Measurements from ENCODE around the gene RIMS4. TPM values are rescaled to one million over a fixed set of nuclear protein-coding genes. Genes with fewer than 3 reads are reported as not detected.

The RIMS4 gene
- total and polyA plus RNA-seq, 2 of the 8 experiments (the other 6 are each of a cell fraction or from before 2014, with no cell fraction given), result 13.3 to 44.2 TPM

GRCh38 chr20:44759595-44759994, 50.8 kb downstream of the RIMS4 start:
- no peak overlapping the region for H4K91ac ChIP-seq (replicated peaks; ENCODE audit: insufficient read length, low read length)
- H3K4me2 ChIP-seq (ENCODE audit: insufficient read depth in 1 of 2, low read depth in 2 of 2, low read length in 2 of 2), result no peak overlapping the region
- CTCF ChIA-PET (ENCODE audit: partially characterized antibody), result interaction anchor here (1.1 to 17.1 kb wide), 3 partner anchors 12 to 32 kb away, joined by 3 to 256 read pairs (median 3); partner anchors contain the start of gene KCNK15

More at GRCh38 chr20:44759595-44759994, 50.8 kb downstream of the RIMS4 start:
- H3K9ac ChIP-seq (replicated peaks in 1 of 4; ENCODE audit: extremely low read depth in 1 of 4, low read depth in 3 of 4, low read length in 3 of 4), result no peak overlapping the region
- no peak overlapping the region for H2BK15ac ChIP-seq (ENCODE audit: low read length)
- no peak for TF ChIP-seq SIX5 (IDR thresholded peaks at IDR 0.05; ENCODE audit: low read depth, low read length)
- TF ChIP-seq ZNF274 (IDR thresholded peaks at IDR 0.05; ENCODE audit: borderline replicate concordance, extremely low read depth, low read length), result no peak
- TF ChIP-seq SAP30 (IDR thresholded peaks at IDR 0.05; ENCODE audit: insufficient read depth, insufficient replicate concordance, low read length), result no peak
- TF ChIP-seq FOSL1 (IDR thresholded peaks at IDR 0.05; ENCODE audit: insufficient read depth, low read depth, low read length), result no peak
- TF ChIP-seq GABPA (IDR thresholded peaks at IDR 0.05; ENCODE audit: borderline replicate concordance, insufficient read depth, low read length), result no peak
- TF ChIP-seq POU5F1 (IDR thresholded peaks at IDR 0.05; ENCODE audit: low read depth, low read length), result no peak
- no peak overlapping the region for H3K27ac ChIP-seq (ENCODE audit: low read depth, low read length)
- no peak overlapping the region for H3K14ac ChIP-seq (ENCODE audit: insufficient read length)
- H2AFZ ChIP-seq (ENCODE audit: low read length), result no peak overlapping the region
- H2BK12ac ChIP-seq (ENCODE audit: low read depth, low read length), result no peak overlapping the region
- H3K36me3 ChIP-seq (ENCODE audit: control insufficient read depth in 2 of 4, insufficient read depth in 4 of 4, low read length in 3 of 4), result peaks cover 0 to 9% (median 2%) of the 10 kb centered on the region in 4 experiments; a peak in 3 of 8 replicates
- FAIRE-seq (no peak), DNase-seq (ENCODE audit: low read depth in 1 of 2, low spot score in 2 of 2) (no peak)
- H3K79me1 ChIP-seq (ENCODE audit: low read depth, low read length), result no peaks in the 10 kb centered on the region
- 83% methylated on average over 1 of the region's 1 CpG; no CpG with 5 or more reads in 1 of the 2 experiments for WGBS, 2 experiments (ENCODE audit: extremely low coverage in 1 of 2, insufficient coverage in 1 of 2, insufficient read length in 1 of 2, insufficient replicate concordance in 2 of 2, low coverage in 1 of 2, low lambda C conversion rate in 2 of 2, missing lambda C conversion rate in 1 of 2)
- H2AK5ac ChIP-seq (ENCODE audit: low read depth, low read length), result no peak overlapping the region
- H3K9me3 ChIP-seq (ENCODE audit: insufficient read depth in 2 of 2, low read depth in 1 of 2, low read length in 1 of 2), result no peaks in the 10 kb centered on the region
- no peak overlapping the region for H4K8ac ChIP-seq (ENCODE audit: extremely low read depth, insufficient read depth, low read length)
- H3K27me3 ChIP-seq (replicated peaks in 1 of 4; ENCODE audit: control insufficient read depth in 3 of 4, extremely low read depth in 1 of 4, insufficient read depth in 3 of 4, low read length in 3 of 4), result no peaks in the 10 kb centered on the region
- H3K23ac ChIP-seq (ENCODE audit: insufficient read length), result no peak overlapping the region
- H2BK5ac ChIP-seq (ENCODE audit: low read depth, low read length), result no peak overlapping the region
- no peak overlapping the region for H3K4me3 ChIP-seq (ENCODE audit: extremely low read depth in 1 of 4, insufficient read depth in 2 of 4, low read depth in 3 of 4, low read length in 4 of 4)
- no peaks in the 10 kb centered on the region for H3K79me2 ChIP-seq (ENCODE audit: control insufficient read depth in 1 of 2, insufficient read depth in 2 of 2, low read length in 2 of 2)
- no peak overlapping the region for H2BK20ac ChIP-seq (ENCODE audit: low read length)
- POLR2A ChIA-PET (ENCODE audit: partially characterized antibody), result no interaction called here
- peaks cover 0 to 9% of the 10 kb centered on the region in 2 experiments for H4K20me1 ChIP-seq (replicated peaks in 1 of 2; ENCODE audit: control insufficient read depth in 1 of 2, insufficient read depth in 2 of 2, low read length in 2 of 2)
- H3K56ac ChIP-seq (replicated peaks; ENCODE audit: insufficient read length, low read depth, low read length), result no peak overlapping the region
- peaks cover 5% of the 10 kb centered on the region; the same call in 1 of the 2 replicates for H3K23me2 ChIP-seq (ENCODE audit: low read depth, low read length)
- H3K18ac ChIP-seq (ENCODE audit: extremely low read depth, low read length), result no peak overlapping the region
- H3K4ac ChIP-seq (replicated peaks; ENCODE audit: insufficient read length, low read depth, low read length), result no peak overlapping the region
- H2BK120ac ChIP-seq (replicated peaks; ENCODE audit: low read depth, low read length), result no peak overlapping the region
- no peak overlapping the region for H4K5ac ChIP-seq (ENCODE audit: insufficient read length, low read depth, low read length)
- H3K4me1 ChIP-seq (replicated peaks in 1 of 4; ENCODE audit: control insufficient read depth in 3 of 4, insufficient read depth in 4 of 4, low read length in 3 of 4), result 0 out of 7 replicates have a peak, but pooled peaks cover 0 to 2% (median 0%) of the 10 kb centered on the region in 4 experiments

Data from H1 (cell line).